GM12891 (cell line): ENCODE measurements around the gene TPCN2.

ENCODE experiments used
- DNase-seq: peaks from one replicate; pipeline ENCODE4 v3.0.0; 2011; ENCODE audit warnings: low spot score; ENCODE audit not compliant: insufficient read length
- FAIRE-seq: peaks from 2 replicates; lab custom pipeline; 2011; peaks lifted over from hg19 to GRCh38; lab: Jason Lieb, UNC
- PAX5 ChIP-seq: IDR thresholded peaks from 2 replicates; pipeline ENCODE4 v1.6.1; 2011; ENCODE audit warnings: low read length, moderate library complexity, mild to moderate bottlenecking; ENCODE audit not compliant: insufficient read depth, severe bottlenecking
- POLR2A ChIP-seq: IDR thresholded peaks from 2 replicates; pipeline ENCODE4 v1.6.1; 2011; ENCODE audit warnings: low read depth, low read length, control low read depth
- POLR2AphosphoS5 ChIP-seq: IDR thresholded peaks from 2 replicates; pipeline ENCODE4 v1.6.1; 2011; ENCODE audit warnings: low read depth, low read length, control low read depth
- POU2F2 ChIP-seq: IDR thresholded peaks from 2 replicates; pipeline ENCODE4 v1.6.1; 2011; ENCODE audit warnings: low read depth, mild to moderate bottlenecking, control low read depth, low read length, moderate library complexity
- SPI1 ChIP-seq: IDR thresholded peaks from 2 replicates; pipeline ENCODE4 v1.6.1; 2011; ENCODE audit warnings: low read depth, low read length, control low read depth
- TAF1 ChIP-seq: IDR thresholded peaks from 2 replicates; pipeline ENCODE4 v1.6.1; 2011; ENCODE audit warnings: low read depth, low read length, control low read depth

Gene TPCN2

GRCh38 chr11:69057801-69058200 lies 9.1 kb downstream of the TPCN2 start:
- FAIRE-seq = no peak
- no peak for TF ChIP-seq TAF1
- TF ChIP-seq PAX5 = no peak
- no peak for TF ChIP-seq POLR2AphosphoS5
- TF ChIP-seq POU2F2 = no peak
- DNase-seq = no peak

GRCh38 chr11:69058511-69059270 lies 10.0 kb downstream of the TPCN2 start:
- FAIRE-seq = no peak
- no peak for TF ChIP-seq PAX5
- TF ChIP-seq POLR2AphosphoS5 = no peak
- no peak for TF ChIP-seq SPI1
- TF ChIP-seq TAF1 = no peak
- TF ChIP-seq POLR2A = no peak
- no peak for TF ChIP-seq POU2F2

GRCh38 chr11:69059429-69059828 lies 10.7 kb downstream of the TPCN2 start:
- TF ChIP-seq TAF1 = no peak
- TF ChIP-seq PAX5 = no peak
- no peak for TF ChIP-seq POLR2AphosphoS5
- TF ChIP-seq SPI1 = no peak
- TF ChIP-seq POLR2A = no peak
- TF ChIP-seq POU2F2 = no peak
- no peak for FAIRE-seq
- no peak for DNase-seq

More at GRCh38 chr11:69058511-69059270, 10.0 kb downstream of the TPCN2 start:
- DNase-seq = no peak

- DNase-seq (no peak), FAIRE-seq (no peak)
- TF ChIP-seq POU2F2 (no peak), TAF1 (no peak), POLR2AphosphoS5 (no peak), PAX5 (no peak), SPI1 (no peak), POLR2A (no peak)
Observed at GRCh38 chr11:69059985-69060384, 11.3 kb downstream of the TPCN2 start.

GRCh38 chr11:69060806-69061712 lies 12.3 kb downstream of the TPCN2 start:
- no peak for DNase-seq
- FAIRE-seq = no peak
- no peak for TF ChIP-seq TAF1
- TF ChIP-seq PAX5 = no peak
- no peak for TF ChIP-seq POLR2AphosphoS5
- no peak for TF ChIP-seq POU2F2
- TF ChIP-seq POLR2A = no peak
- no peak for TF ChIP-seq SPI1

- no peak for FAIRE-seq
Observed at GRCh38 chr11:69061713-69062053, 13.0 kb downstream of the TPCN2 start.

GRCh38 chr11:69062169-69062855 lies 13.6 kb downstream of the TPCN2 start:
- FAIRE-seq = no peak

More at GRCh38 chr11:69061713-69062053, 13.0 kb downstream of the TPCN2 start:
- TF ChIP-seq POLR2A (no peak), POLR2AphosphoS5 (no peak), POU2F2 (no peak), PAX5 (no peak), SPI1 (no peak), TAF1 (no peak)
- no peak for DNase-seq

GRCh38 chr11:69062873-69063651 lies 14.3 kb downstream of the TPCN2 start:
- no peak for TF ChIP-seq POU2F2
- no peak for TF ChIP-seq PAX5
- no peak for TF ChIP-seq SPI1
- DNase-seq (no peak), FAIRE-seq (no peak)

More at GRCh38 chr11:69062169-69062855, 13.6 kb downstream of the TPCN2 start:
- TF ChIP-seq SPI1 (no peak), POLR2AphosphoS5 (no peak), TAF1 (no peak), POU2F2 (no peak)
- no peak for DNase-seq

- TF ChIP-seq POU2F2 (no peak), SPI1 (no peak), TAF1 (no peak), POLR2A (no peak), POLR2AphosphoS5 (no peak), PAX5 (no peak)
- no peak for FAIRE-seq
- no peak for DNase-seq
Observed at GRCh38 chr11:69063652-69064260, 15.0 kb downstream of the TPCN2 start.
